SK-N-SH (cell line): ENCODE results near the gene KIF16B. TPM values are rescaled to one million over a fixed set of nuclear protein-coding genes. Genes with fewer than 3 reads are reported as not detected.
"Not testable (repeated sequence)": the region's sequence is repeated elsewhere in the genome, so short reads cannot be mapped to it uniquely, and the experiment has no call there.

ENCODE experiments used
- CTCF ChIA-PET: fragments of 300-600, 350-600 bp; formaldehyde crosslinking; extraction: SDS; loops from one replicate; lab custom pipeline; 2021; lab: Yijun Ruan, JAX
- POLR2A ChIA-PET: fragments of 350-600 bp; sonication (Branson Sonifier 250); formaldehyde crosslinking; extraction: SDS; loops from one replicate; lab custom pipeline; 2020; ENCODE audit warnings: antibody characterized with exemption, inconsistent platforms; lab: Yijun Ruan, JAX
- DNase-seq: peaks from one replicate; pipeline ENCODE4 v3.0.0; 2012
- H2AFZ ChIP-seq: fragments of 200-600 bp; sonication (generic); 2 replicates; pipeline ENCODE4 v1.8.1; 2016; ENCODE audit warnings: antibody characterized with exemption, mild to moderate bottlenecking, low read depth
- H3F3A ChIP-seq: fragments of 200-600 bp; sonication (generic); replicated peaks from 2 replicates; pipeline ENCODE3; 2016; ENCODE audit warnings: antibody characterized with exemption, mild to moderate bottlenecking; ENCODE audit not compliant: insufficient read depth
- H3K27ac ChIP-seq, 2 experiments: fragments of 200-500 bp in 1 of 2; fragments of 200-600 bp in 1 of 2; sonication (Bioruptor generic) in 1 of 2; sonication (generic), shearing (Covaris generic) in 1 of 2; 2 replicates each; pipeline versions ENCODE4 v1.5.1 to v1.6.1; 2014 to 2016; ENCODE audit warnings: low read depth in 2 of 2, inconsistent platforms in 1 of 2, low read length in 1 of 2, mild to moderate bottlenecking in 1 of 2, mixed read lengths in 1 of 2
- H3K27me3 ChIP-seq: fragments of 200-600 bp; sonication (generic), shearing (Covaris generic); 2 replicates; pipeline ENCODE4 v1.6.1; 2016; ENCODE audit warnings: mixed run types; ENCODE audit not compliant: insufficient read depth
- H3K36me3 ChIP-seq, 2 experiments: fragments of 200-500 bp in 1 of 2; fragments of 200-600 bp in 1 of 2; sonication (Bioruptor generic) in 1 of 2; sonication (generic) in 1 of 2; replicated peaks in 1 of 2; 2 replicates each; pipeline versions ENCODE3 to v1.5.1; 2014 to 2016; ENCODE audit warnings: low read length in 1 of 2, mild to moderate bottlenecking in 1 of 2; ENCODE audit not compliant: insufficient read depth in 2 of 2, control insufficient read depth in 1 of 2
- H3K4me1 ChIP-seq, 2 experiments: fragments of 200-500 bp in 1 of 2; fragments of 200-600 bp in 1 of 2; sonication (Bioruptor generic) in 1 of 2; sonication (generic), shearing (Covaris generic) in 1 of 2; 2 replicates each; pipeline versions ENCODE4 v1.5.1 to v1.6.1; 2014 to 2016; ENCODE audit warnings: low read depth in 1 of 2, low read length in 1 of 2, mixed run types in 1 of 2; ENCODE audit not compliant: insufficient read depth in 2 of 2, control insufficient read depth in 1 of 2
- H3K4me2 ChIP-seq: fragments of 200-600 bp; sonication (generic), shearing (Covaris generic); 2 replicates; pipeline ENCODE4 v1.6.1; 2017; ENCODE audit warnings: mixed run types
- H3K4me3 ChIP-seq, 2 experiments: fragments of 200-500 bp in 1 of 2; fragments of 200-600 bp in 1 of 2; sonication (Bioruptor generic) in 1 of 2; sonication (generic), shearing (Covaris generic) in 1 of 2; 2 replicates each; pipeline versions ENCODE4 v1.5.1 to v1.8.1; 2014 to 2016; ENCODE audit warnings: low read depth in 2 of 2, inconsistent platforms in 1 of 2, low read length in 1 of 2, mild to moderate bottlenecking in 1 of 2, mixed read lengths in 1 of 2, moderate library complexity in 1 of 2
- H3K79me2 ChIP-seq: fragments of 200-600 bp; sonication (generic); 2 replicates; pipeline ENCODE4 v1.8.1; 2017; ENCODE audit warnings: mild to moderate bottlenecking; ENCODE audit not compliant: insufficient read depth
- H3K9ac ChIP-seq: fragments of 200-600 bp; sonication (generic); 2 replicates; pipeline ENCODE4 v1.6.1; 2017; ENCODE audit warnings: mixed run types
- H3K9me2 ChIP-seq: fragments of 200-600 bp; sonication (generic); 2 replicates; pipeline ENCODE4 v1.6.1; 2017; ENCODE audit warnings: mixed run types
- H3K9me3 ChIP-seq: fragments of 200-600 bp; sonication (generic); 2 replicates; pipeline ENCODE4 v1.6.1; 2017; ENCODE audit warnings: mixed run types, mild to moderate bottlenecking, moderate library complexity
- H4K20me1 ChIP-seq: fragments of 200-600 bp; sonication (generic); 2 replicates; pipeline ENCODE4 v1.6.1; 2017; ENCODE audit warnings: mild to moderate bottlenecking, mixed run types; ENCODE audit not compliant: insufficient read depth
- ELF1 ChIP-seq: IDR thresholded peaks from 2 replicates; pipeline ENCODE4 v1.4.0; 2012
- FOSL2 ChIP-seq: IDR thresholded peaks from 2 replicates; pipeline ENCODE4 v1.4.0; 2012; ENCODE audit warnings: low read depth, mild to moderate bottlenecking, moderate library complexity, borderline replicate concordance
- FOXM1 ChIP-seq: IDR thresholded peaks from 2 replicates; pipeline ENCODE4 v1.4.0; 2012; ENCODE audit warnings: low read depth, mild to moderate bottlenecking
- GATA2 ChIP-seq: sonication (generic); formaldehyde crosslinking; IDR thresholded peaks from 2 replicates; pipeline ENCODE4 v1.5.0; 2020; ENCODE audit warnings: mild to moderate bottlenecking, missing genetic modification reagents
- JUND ChIP-seq: IDR thresholded peaks from 2 replicates; pipeline ENCODE4 v1.4.0; 2012
- MEF2A ChIP-seq: IDR thresholded peaks from 2 replicates; pipeline ENCODE4 v1.4.0; 2012; ENCODE audit warnings: low read depth, borderline replicate concordance
- NRF1 ChIP-seq: IDR thresholded peaks from 2 replicates; pipeline ENCODE4 v1.6.1; 2012; ENCODE audit warnings: low read depth, mild to moderate bottlenecking, low read length
- RAD21 ChIP-seq: IDR thresholded peaks from 2 replicates; pipeline ENCODE4 v1.6.1; 2012; ENCODE audit warnings: mild to moderate bottlenecking, low read length
- RCOR1 ChIP-seq: fragments of 150-350 bp; IDR thresholded peaks from 2 replicates; pipeline ENCODE4 v1.6.1; 2017; ENCODE audit warnings: antibody characterized with exemption, low read length
- YY1 ChIP-seq: IDR thresholded peaks from 2 replicates; pipeline ENCODE4 v1.4.0; 2012; ENCODE audit warnings: low read depth, mild to moderate bottlenecking
- WGBS: methylation state at CpG from one replicate; pipeline ENCODE4 v1.1.6; 2017; ENCODE audit warnings: low lambda C conversion rate; 5-methylcytosine and 5-hydroxymethylcytosine counted together
- polyA plus RNA-seq, 3 experiments: library from polyadenylated mRNA; depleted of rRNA; stranded (reverse); fragments of >200 nt; gene quantifications; 2 replicates each; pipeline ENCODE4 v1.2.3, GENCODE V29; 2012
- TF ChIP-seq, protein P1 (sequence below): IDR thresholded peaks from 2 replicates; pipeline ENCODE4 v1.6.1; 2012; ENCODE audit warnings: mild to moderate bottlenecking, low read depth, low read length, moderate library complexity
- TF ChIP-seq, protein P2 (sequence below): IDR thresholded peaks from 2 replicates; pipeline ENCODE4; 2012
- TF ChIP-seq, protein P3 (sequence below): IDR thresholded peaks from 2 replicates; pipeline ENCODE4 v1.4.0; 2012; ENCODE audit warnings: low read depth, borderline replicate concordance
- TF ChIP-seq, protein P4 (sequence below): IDR thresholded peaks from 2 replicates; pipeline ENCODE4 v1.4.0; 2012; ENCODE audit warnings: low read depth, borderline replicate concordance

The KIF16B gene
- polyA plus RNA-seq, 1 of the 3 experiments (the other 2 are of a cell fraction): 3.3 TPM

DNA sequence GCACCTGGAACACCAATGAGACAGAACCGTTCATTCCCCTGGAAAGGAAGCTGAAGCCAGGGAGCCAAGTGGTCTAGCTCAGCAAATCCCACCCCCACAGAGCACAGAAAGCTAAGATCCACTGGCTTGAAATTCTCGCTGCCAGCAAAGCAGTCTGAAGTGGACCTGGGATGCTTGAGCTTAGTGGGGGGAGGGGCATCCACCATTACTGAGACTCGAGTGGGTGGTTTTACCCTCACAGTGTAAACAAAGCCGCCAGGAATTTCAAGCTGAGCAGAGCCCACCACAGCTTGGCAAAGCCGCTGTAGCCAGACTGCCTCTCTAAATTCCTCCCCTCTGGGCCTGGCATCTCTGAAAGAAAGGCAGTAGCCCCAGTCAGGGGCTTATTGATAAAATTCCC is 53.1 kb downstream of the KIF16B start:
- POLR2A ChIA-PET: no interaction called here
- TF ChIP-seq GATA2 (CRISPR knock-in tag): no peak
- TF ChIP-seq, protein P1, sequence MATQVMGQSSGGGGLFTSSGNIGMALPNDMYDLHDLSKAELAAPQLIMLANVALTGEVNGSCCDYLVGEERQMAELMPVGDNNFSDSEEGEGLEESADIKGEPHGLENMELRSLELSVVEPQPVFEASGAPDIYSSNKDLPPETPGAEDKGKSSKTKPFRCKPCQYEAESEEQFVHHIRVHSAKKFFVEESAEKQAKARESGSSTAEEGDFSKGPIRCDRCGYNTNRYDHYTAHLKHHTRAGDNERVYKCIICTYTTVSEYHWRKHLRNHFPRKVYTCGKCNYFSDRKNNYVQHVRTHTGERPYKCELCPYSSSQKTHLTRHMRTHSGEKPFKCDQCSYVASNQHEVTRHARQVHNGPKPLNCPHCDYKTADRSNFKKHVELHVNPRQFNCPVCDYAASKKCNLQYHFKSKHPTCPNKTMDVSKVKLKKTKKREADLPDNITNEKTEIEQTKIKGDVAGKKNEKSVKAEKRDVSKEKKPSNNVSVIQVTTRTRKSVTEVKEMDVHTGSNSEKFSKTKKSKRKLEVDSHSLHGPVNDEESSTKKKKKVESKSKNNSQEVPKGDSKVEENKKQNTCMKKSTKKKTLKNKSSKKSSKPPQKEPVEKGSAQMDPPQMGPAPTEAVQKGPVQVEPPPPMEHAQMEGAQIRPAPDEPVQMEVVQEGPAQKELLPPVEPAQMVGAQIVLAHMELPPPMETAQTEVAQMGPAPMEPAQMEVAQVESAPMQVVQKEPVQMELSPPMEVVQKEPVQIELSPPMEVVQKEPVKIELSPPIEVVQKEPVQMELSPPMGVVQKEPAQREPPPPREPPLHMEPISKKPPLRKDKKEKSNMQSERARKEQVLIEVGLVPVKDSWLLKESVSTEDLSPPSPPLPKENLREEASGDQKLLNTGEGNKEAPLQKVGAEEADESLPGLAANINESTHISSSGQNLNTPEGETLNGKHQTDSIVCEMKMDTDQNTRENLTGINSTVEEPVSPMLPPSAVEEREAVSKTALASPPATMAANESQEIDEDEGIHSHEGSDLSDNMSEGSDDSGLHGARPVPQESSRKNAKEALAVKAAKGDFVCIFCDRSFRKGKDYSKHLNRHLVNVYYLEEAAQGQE: no peak
- TF ChIP-seq RAD21: no peak
- TF ChIP-seq FOXM1: no peak
- TF ChIP-seq NRF1: no peak
- no peak for TF ChIP-seq YY1
- no peak for TF ChIP-seq RCOR1
- TF ChIP-seq, protein P2, sequence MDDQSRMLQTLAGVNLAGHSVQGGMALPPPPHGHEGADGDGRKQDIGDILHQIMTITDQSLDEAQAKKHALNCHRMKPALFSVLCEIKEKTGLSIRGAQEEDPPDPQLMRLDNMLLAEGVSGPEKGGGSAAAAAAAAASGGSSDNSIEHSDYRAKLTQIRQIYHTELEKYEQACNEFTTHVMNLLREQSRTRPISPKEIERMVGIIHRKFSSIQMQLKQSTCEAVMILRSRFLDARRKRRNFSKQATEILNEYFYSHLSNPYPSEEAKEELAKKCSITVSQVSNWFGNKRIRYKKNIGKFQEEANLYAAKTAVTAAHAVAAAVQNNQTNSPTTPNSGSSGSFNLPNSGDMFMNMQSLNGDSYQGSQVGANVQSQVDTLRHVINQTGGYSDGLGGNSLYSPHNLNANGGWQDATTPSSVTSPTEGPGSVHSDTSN: no peak
- TF ChIP-seq, protein P3, sequence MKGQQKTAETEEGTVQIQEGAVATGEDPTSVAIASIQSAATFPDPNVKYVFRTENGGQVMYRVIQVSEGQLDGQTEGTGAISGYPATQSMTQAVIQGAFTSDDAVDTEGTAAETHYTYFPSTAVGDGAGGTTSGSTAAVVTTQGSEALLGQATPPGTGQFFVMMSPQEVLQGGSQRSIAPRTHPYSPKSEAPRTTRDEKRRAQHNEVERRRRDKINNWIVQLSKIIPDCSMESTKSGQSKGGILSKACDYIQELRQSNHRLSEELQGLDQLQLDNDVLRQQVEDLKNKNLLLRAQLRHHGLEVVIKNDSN: no peak
- TF ChIP-seq, protein P4, sequence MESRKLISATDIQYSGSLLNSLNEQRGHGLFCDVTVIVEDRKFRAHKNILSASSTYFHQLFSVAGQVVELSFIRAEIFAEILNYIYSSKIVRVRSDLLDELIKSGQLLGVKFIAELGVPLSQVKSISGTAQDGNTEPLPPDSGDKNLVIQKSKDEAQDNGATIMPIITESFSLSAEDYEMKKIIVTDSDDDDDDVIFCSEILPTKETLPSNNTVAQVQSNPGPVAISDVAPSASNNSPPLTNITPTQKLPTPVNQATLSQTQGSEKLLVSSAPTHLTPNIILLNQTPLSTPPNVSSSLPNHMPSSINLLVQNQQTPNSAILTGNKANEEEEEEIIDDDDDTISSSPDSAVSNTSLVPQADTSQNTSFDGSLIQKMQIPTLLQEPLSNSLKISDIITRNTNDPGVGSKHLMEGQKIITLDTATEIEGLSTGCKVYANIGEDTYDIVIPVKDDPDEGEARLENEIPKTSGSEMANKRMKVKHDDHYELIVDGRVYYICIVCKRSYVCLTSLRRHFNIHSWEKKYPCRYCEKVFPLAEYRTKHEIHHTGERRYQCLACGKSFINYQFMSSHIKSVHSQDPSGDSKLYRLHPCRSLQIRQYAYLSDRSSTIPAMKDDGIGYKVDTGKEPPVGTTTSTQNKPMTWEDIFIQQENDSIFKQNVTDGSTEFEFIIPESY: no peak
- TF ChIP-seq FOSL2: no peak
- no peak for TF ChIP-seq JUND
- no peak for TF ChIP-seq MEF2A
- TF ChIP-seq ELF1: no peak

DNA sequence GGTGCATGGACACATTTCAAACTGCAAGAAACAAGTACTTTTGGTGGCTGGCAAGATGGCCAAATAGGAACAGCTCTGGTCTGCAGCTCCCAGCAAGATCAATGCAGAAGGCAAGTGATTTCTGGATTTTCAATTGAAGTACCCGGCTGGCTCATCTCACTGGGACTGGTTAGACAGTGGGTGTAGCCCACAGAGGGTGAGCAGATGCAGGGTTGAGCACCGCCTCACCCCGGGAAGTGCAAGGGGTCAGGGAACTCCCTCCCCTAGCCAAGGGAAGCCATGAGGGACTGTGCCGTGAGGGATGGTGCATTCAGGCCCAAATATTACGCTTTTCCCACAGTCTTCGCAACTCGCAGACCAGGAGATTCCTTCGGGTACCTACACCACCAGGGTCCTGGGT is 53.6 kb downstream of the KIF16B start:
- H3K9me2 ChIP-seq, H4K20me1 ChIP-seq, H3K79me2 ChIP-seq, H3K36me3 ChIP-seq, H3K27ac ChIP-seq, H3K9me3 ChIP-seq, H3K4me3 ChIP-seq, H3F3A ChIP-seq, H3K27me3 ChIP-seq, H2AFZ ChIP-seq, POLR2A ChIA-PET, H3K9ac ChIP-seq, DNase-seq, H3K4me2 ChIP-seq: not testable (repeated sequence)
- 92% methylated on average over 8 of the region's 8 CpGs for WGBS
- H3K4me1 ChIP-seq: peaks cover 0 to 15% of the 10 kb centered on the region in 2 experiments; a peak in 1 of 4 replicates
- CTCF ChIA-PET: interaction anchor here (0.9 to 1.8 kb wide), 4 partner anchors 9 to 55 kb away, joined by 3 to 8 read pairs (median 4); no protein-coding TSS in a partner anchor

More for the DNA sequence above, 53.1 kb downstream of the KIF16B start:
- Histone ChIP-seq H3K4me2 (no peak overlapping the region), H3K4me1 (peaks cover 0 to 15% of the 10 kb centered on the region in 2 experiments; a peak in 1 of 4 replicates), H3K36me3 (peaks cover under 1 to 5% of the 10 kb centered on the region in 2 experiments), H3F3A (no peaks in the 10 kb centered on the region), H3K27me3 (no peaks in the 10 kb centered on the region), H3K79me2 (no peaks in the 10 kb centered on the region), H4K20me1 (no peaks in the 10 kb centered on the region), H3K9me2 (no peaks in the 10 kb centered on the region), H2AFZ (no peak overlapping the region), H3K4me3 (no peak overlapping the region), H3K9ac (no peak overlapping the region), H3K27ac (no peak overlapping the region), H3K9me3 (no peaks in the 10 kb centered on the region)
- DNase-seq: no peak
- WGBS: 87% methylated on average over 4 of the region's 5 CpGs
- CTCF ChIA-PET: interaction anchor here (1.2 kb wide), 1 partner anchor 21 kb away, joined by 3 read pairs; no protein-coding TSS in a partner anchor
